Measurements from ENCODE around the gene GHITM. TPM values are rescaled to one million over a fixed set of nuclear protein-coding genes. Genes with fewer than 3 reads are reported as not detected.

The GHITM gene
- total RNA-seq, 1 donor from 2014 or later, result 77.2 TPM

- intact Hi-C loops (cut with DNase I), result no loop called here
- Histone ChIP-seq H3K9me3 (no peaks in the 10 kb centered on the region), H3K27me3 (no peaks in the 10 kb centered on the region), H3K27ac (no peak overlapping the region), H3K4me1 (no peaks in the 10 kb centered on the region), H3K4me3 (no peak overlapping the region), H3K36me3 (no peaks in the 10 kb centered on the region)
- DNase-seq (ENCODE audit: low spot score in 2 of 2), result no peak
- no peak for TF ChIP-seq CTCF (IDR thresholded peaks at IDR 0.05)
These were observed 63.0 kb downstream of the GHITM start for GRCh38 chr10:84202349-84202748.

Other genes with a start within 250 kb of the GHITM start
- not detected for gene GPR15LG, start 34.3 kb downstream of the GHITM start, total RNA-seq
- gene CDHR1, start 55.0 kb downstream of the GHITM start, total RNA-seq, result not detected
- not detected for gene LRIT2, start 86.0 kb downstream of the GHITM start, total RNA-seq
- gene LRIT1, start 102.0 kb downstream of the GHITM start, total RNA-seq, result not detected
- not detected for gene RGR, start 105.5 kb downstream of the GHITM start, total RNA-seq
- gene CCSER2, start 189.1 kb downstream of the GHITM start, total RNA-seq, result 18.5 TPM

Data from ascending aorta (tissue), 2 donors.